ENCODE results near the gene ARHGAP6. TPM values are rescaled to one million over a fixed set of nuclear protein-coding genes. Genes with fewer than 3 reads are reported as not detected.

Gene ARHGAP6
- total and polyA plus RNA-seq, 9 of the 15 experiments (the other 6 are each of a cell fraction or from before 2014, with no cell fraction given), result 12.5 to 63.6 (median 41.8) TPM

GRCh38 chrX:11334165-11334564 is 331.6 kb downstream of the ARHGAP6 start (continued):
- TF ChIP-seq MGA (IDR thresholded peaks at IDR 0.05) (peak; percentile 68), HMBOX1 (IDR thresholded peaks at IDR 0.05) (peak; percentile 44; the same call in 1 of the 2 replicates), EGR1 (conservative IDR thresholded peaks at IDR 0.05) (no peak), NRF1 (conservative IDR thresholded peaks at IDR 0.05 in 1 of 2, IDR thresholded peaks at IDR 0.05 in 1 of 2) (no peak), POLR2A (conservative IDR thresholded peaks at IDR 0.05) (no peak), ATF1 (CRISPR knock-in tag; IDR thresholded peaks at IDR 0.05) (no peak), ATF1 (tag; IDR thresholded peaks at IDR 0.05) (no peak), EP300 (IDR thresholded peaks at IDR 0.05; ENCODE audit: low read length) (no peak), XRCC3 (IDR thresholded peaks at IDR 0.05) (no peak), ZNF668 (CRISPR knock-in tag; IDR thresholded peaks at IDR 0.05) (no peak), CCAR2 (IDR thresholded peaks at IDR 0.05; ENCODE audit: low read depth, low read length) (no peak), TCFL5 (CRISPR knock-in tag; conservative IDR thresholded peaks at IDR 0.05) (no peak), EZH2 (IDR thresholded peaks at IDR 0.05; ENCODE audit: borderline replicate concordance, low read depth, low read length) (no peak), CBX3 (IDR thresholded peaks at IDR 0.05; ENCODE audit: borderline replicate concordance in 1 of 2, low read length in 2 of 2) (no peak), L3MBTL2 (IDR thresholded peaks at IDR 0.05) (peak; percentile 85), MAX (CRISPR knock-in tag; IDR thresholded peaks at IDR 0.05) (0 out of 2 replicates have a peak, but pooled peaks have one; percentile 29), KAT7 (CRISPR knock-in tag; IDR thresholded peaks at IDR 0.05; ENCODE audit: borderline replicate concordance) (no peak)
